Dermis microvascular lymphatic vessel endothelial cell (primary cell): ENCODE data around the gene ADAM11. TPM values are rescaled to one million over a fixed set of nuclear protein-coding genes. Genes with fewer than 3 reads are reported as not detected.

ENCODE experiments used
- DNase-seq, 2 donors: peaks; one replicate each; pipeline versions ENCODE4 v3.0.0 to v3.0.0-alpha.2; 2010; ENCODE audit warnings: low read depth in 2 of 2
- total RNA-seq: library from RNA; depleted of rRNA; stranded (reverse); fragments of >200 nt; gene quantifications from 2 replicates; pipeline ENCODE4 v1.2.1, GENCODE V29; 2014

Gene ADAM11
- total RNA-seq, 1 donor from 2014 or later, result 0.13 TPM

GRCh38 chr17:44775136-44775837 is 16.5 kb downstream of the ADAM11 start:
- DNase-seq, result peak; percentile 90 to 98

GRCh38 chr17:44775838-44776621 is 17.2 kb downstream of the ADAM11 start:
- no peak for DNase-seq

GRCh38 chr17:44776628-44777393 is 18.0 kb downstream of the ADAM11 start:
- DNase-seq, result no peak

- no peak for DNase-seq
Observed at GRCh38 chr17:44777394-44778348, 18.9 kb downstream of the ADAM11 start.

- no peak for DNase-seq
Observed at GRCh38 chr17:44778656-44779210, 19.9 kb downstream of the ADAM11 start.

DNA sequence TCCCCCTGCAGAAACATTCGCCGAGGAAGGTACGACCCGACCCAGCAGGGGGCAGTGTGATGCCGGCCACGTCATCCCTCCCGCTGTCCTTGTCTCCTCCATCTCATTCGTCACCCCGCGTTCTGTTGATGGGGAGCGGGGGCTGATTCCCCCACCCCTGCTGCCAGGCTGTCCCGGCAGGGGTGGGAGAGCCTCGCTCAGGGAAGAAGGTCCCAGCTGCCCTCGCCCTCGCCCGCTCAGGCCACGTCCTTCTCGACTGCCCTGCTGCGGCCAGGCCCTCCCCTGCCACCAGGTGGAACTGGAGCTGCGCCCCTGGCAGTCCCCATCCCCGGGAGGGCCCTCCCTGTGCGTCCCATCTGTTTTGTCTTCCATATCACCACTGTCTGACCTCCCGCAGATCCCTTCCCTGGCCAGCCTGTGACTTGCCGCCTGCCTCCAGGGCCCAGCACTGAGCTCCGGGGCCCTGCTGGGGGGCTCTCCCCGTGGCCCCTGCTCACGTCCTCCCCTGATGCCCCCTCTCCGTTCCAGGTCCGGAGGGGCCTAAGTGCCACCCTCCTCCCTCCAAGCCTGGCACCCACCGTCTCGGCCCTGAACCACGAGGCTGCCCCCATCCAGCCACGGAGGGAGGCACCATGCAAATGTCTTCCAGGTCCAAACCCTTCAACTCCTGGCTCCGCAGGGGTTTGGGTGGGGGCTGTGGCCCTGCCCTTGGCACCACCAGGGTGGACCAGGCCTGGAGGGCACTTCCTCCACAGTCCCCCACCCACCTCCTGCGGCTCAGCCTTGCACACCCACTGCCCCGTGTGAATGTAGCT is 20.6 kb downstream of the ADAM11 start:
- peak; percentile 26 to 72 for DNase-seq

- DNase-seq, result no peak
Observed at GRCh38 chr17:44780161-44780560, 21.4 kb downstream of the ADAM11 start.

DNA sequence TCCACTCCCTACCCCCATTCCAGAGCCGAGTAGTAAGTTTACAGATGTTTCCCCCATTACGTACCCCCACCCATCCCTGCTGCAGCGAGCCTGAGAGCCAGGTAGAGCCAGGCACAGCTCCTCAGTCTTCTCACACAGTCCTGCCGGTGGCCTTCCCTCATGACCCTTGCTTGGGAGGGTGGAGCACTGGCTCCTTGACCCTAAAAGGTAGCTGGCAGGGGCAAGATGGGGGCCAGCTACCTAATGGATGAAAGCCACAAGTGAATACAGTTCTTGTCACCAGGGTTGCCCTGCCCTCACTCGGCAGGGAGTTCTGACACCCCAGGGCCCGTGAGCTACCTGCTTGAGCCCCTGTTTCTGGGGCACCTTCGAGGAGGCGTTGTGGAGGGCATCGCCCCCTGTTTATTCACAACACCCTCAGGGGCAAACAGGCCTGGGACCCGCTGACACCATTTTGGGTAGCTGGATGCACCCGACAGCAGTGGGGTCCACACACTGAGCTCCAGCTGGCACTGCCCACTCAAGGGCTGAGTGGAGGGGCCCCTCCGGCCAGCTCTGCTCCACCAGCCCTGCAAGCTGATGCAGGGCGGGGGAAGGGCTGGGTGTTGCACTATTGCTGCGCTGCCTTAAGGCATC is 22.2 kb downstream of the ADAM11 start:
- no peak for DNase-seq

GRCh38 chr17:44781551-44782325 is 22.9 kb downstream of the ADAM11 start:
- no peak for DNase-seq

- DNase-seq, result no peak
Observed at GRCh38 chr17:44782326-44782850, 23.6 kb downstream of the ADAM11 start.

GRCh38 chr17:44785921-44786320 is 27.1 kb downstream of the ADAM11 start:
- no peak for DNase-seq

GRCh38 chr17:44786551-44787081 is 27.8 kb downstream of the ADAM11 start:
- no peak for DNase-seq

DNA sequence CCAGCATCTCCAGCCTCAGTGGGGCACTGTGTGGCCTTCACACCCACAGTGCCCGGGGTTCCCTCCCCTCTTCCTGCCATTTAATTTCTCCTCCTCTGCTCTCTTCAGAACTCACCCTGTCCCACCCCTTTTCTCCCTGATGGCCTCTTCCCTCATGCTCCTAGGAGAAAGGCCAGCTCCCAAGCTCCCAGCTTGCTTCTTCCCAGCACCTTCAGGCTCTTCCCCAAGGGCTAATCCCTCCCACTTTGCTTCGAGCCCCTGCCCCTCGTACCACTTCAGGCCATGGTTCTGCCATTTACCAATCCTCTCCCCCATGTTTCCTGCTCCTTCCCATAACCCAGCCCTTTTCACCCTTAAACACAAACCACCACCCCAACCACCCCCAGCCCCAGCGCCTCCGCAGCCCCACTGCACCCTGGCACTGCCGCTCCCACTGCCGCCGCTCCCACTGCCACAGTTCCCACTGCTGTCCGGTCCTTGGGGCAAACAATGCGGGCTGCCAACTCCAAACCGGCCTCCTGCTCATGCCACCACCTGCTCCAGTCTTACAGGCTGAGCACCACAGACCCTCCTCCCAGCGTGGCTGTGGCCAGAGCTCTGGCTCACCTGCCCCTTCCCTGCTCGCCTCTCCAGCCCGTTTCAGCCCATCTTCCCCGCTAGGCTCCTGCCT is 28.6 kb downstream of the ADAM11 start:
- no peak for DNase-seq

GRCh38 chr17:44788139-44788538 is 29.4 kb downstream of the ADAM11 start:
- DNase-seq, result no peak

DNA sequence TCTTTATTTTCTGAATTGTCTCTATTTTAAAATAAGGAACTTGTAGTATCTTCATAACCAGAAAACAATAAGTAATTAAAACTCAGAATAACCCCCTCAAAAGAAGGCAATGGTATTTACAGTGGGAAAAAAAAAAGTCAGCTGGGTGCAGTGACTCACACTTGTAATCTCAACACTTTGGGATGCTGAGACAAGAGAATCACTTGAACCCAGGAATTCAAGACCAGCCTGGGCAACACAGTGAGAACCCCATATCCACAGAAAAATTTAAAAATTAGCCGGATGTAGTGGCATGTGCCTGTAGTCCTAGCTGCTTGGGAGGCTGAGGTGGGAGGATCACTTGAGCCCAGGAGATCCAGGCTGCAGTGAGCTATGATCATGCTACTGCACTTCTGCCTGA is 33.5 kb downstream of the ADAM11 start:
- no peak for DNase-seq

DNA sequence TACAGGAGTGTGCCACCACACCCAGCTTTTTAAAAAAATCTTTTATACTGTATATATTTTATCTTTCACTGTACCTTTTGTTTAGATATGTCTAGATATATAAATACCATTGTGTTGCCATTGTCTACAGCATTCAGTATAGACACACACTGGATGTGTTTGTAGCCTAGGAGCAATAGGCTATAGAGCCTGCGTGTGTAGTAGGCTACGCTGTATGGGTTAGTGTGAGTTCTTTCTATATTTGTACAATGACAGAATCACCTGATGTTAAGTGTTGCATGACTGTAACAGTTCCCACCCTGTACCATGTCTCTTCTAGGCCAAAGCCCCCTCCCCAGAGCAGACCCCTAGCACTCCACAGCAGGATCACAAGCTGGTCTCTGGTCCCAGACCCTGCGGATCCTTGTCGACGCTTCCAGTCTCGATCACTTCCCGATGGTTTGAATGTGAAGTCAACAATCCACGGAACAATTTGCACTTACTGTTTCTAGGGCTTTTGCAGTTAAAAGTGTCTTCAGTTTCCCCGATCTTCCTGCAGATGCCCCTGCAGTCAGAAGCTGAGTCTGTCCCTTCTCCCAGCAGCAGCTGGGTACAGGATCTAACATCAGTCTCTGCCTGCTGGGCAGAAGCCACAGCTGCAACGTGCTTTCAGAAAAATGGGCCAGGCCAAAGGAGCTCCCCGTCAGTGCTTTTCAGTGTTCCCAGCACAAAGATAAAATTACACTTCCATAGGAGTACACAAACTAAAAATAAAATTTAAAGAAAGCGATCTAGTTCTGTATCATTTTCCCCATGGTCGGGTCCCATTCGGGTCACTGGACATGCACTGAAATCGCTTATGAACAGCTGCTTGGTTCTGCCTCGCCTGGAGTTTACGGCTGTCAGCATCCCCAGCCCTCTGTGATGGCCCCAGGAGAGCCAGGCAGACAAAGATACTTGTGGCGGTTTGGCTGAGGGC is 35.4 kb downstream of the ADAM11 start:
- DNase-seq, result no peak
